Fibroblast of mammary gland (primary cell): Measurements from ENCODE around the gene MSTN.

Experiments
- DNase-seq: peaks from one replicate; pipeline ENCODE4 v3.0.0-alpha.2; 2010; ENCODE audit warnings: low read depth
- H3K4me3 ChIP-seq: 2 replicates; pipeline ENCODE4 v1.5.1; 2011; ENCODE audit warnings: low read depth, mild to moderate bottlenecking, low read length, moderate library complexity; ENCODE audit not compliant: control insufficient read depth
- TF ChIP-seq, protein P1 (sequence below): conservative IDR thresholded peaks from 2 replicates; pipeline ENCODE4 v1.5.1; 2011; ENCODE audit warnings: low read depth, low read length, inconsistent platforms; ENCODE audit not compliant: control insufficient read depth, insufficient read depth

The MSTN gene

DNA sequence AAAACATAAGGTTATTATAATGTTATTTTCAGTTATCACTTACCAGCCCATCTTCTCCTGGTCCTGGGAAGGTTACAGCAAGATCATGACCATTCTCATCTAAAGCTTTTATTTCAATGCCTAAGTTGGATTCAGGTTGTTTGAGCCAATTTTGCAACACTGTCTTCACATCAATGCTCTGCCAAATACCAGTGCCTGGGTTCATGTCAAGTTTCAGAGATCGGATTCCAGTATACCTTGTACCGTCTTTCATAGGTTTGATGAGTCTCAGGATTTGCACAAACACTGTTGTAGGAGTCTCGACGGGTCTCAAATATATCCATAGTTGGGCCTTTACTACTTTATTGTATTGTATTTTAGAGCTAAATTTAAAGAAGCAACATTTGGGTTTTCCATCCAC, 2.5 kb downstream of the MSTN start:
- H3K4me3 ChIP-seq = no peak overlapping the region
- TF ChIP-seq, protein P1, sequence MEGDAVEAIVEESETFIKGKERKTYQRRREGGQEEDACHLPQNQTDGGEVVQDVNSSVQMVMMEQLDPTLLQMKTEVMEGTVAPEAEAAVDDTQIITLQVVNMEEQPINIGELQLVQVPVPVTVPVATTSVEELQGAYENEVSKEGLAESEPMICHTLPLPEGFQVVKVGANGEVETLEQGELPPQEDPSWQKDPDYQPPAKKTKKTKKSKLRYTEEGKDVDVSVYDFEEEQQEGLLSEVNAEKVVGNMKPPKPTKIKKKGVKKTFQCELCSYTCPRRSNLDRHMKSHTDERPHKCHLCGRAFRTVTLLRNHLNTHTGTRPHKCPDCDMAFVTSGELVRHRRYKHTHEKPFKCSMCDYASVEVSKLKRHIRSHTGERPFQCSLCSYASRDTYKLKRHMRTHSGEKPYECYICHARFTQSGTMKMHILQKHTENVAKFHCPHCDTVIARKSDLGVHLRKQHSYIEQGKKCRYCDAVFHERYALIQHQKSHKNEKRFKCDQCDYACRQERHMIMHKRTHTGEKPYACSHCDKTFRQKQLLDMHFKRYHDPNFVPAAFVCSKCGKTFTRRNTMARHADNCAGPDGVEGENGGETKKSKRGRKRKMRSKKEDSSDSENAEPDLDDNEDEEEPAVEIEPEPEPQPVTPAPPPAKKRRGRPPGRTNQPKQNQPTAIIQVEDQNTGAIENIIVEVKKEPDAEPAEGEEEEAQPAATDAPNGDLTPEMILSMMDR = no peak
- DNase-seq = no peak

DNA sequence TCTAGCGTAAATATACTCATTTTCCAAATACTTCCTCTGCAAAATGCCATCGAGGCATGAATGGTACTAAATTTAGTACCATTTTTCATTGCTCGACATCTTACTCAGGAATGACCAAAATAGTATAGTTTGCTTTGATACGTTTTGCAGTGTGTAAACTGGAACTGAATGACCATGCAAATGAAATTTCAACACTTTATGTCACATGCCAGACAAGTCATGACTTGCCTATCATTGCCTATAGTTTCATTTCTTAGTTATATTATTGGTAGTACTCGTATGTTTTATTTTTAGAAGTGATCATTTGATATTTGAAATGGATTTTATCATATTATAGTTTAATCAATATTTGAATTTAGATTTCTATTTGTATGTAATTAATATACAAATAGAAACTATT, 9.1 kb downstream of the MSTN start:
- DNase-seq = no peak
- TF ChIP-seq, protein P1 = no peak
- no peak overlapping the region for H3K4me3 ChIP-seq

- no peak overlapping the region for H3K4me3 ChIP-seq
- TF ChIP-seq, protein P1 = no peak
- no peak for DNase-seq
These were observed 10.2 kb downstream of the MSTN start for GRCh38 chr2:190052307-190052706.

DNA sequence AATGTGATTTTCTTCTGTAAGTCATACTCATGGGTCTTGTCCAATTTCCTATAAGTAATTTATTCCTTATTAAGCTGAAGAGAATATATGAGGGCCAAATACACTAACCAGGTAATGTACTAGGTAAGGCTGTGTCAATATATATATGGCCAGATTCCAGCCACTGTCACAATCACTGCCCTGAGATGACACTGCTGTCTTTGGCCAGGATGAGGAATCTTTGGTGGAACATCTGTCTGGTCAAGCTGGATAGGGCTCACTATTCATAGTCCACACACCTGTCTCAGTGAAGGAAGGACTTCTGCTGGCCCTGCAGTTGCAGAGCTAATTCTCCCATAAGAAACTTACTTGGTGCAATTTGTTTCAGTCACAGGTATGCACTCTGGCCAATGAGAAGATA, 11.3 kb downstream of the MSTN start:
- TF ChIP-seq, protein P1 = no peak
- no peak for DNase-seq
- no peak overlapping the region for H3K4me3 ChIP-seq

GRCh38 chr2:190050001-190050400, 12.5 kb downstream of the MSTN start:
- TF ChIP-seq, protein P1 = no peak
- no peak for DNase-seq
- H3K4me3 ChIP-seq = no peak overlapping the region

GRCh38 chr2:190044866-190045265, 17.7 kb downstream of the MSTN start:
- no peak for DNase-seq
- no peak overlapping the region for H3K4me3 ChIP-seq
- TF ChIP-seq, protein P1 = no peak

GRCh38 chr2:190043441-190043840, 19.1 kb downstream of the MSTN start:
- DNase-seq = peak; percentile 52
- H3K4me3 ChIP-seq = no peak overlapping the region
- TF ChIP-seq, protein P1 = no peak
